Stimulated activated naive CD4-positive, alpha-beta T cell (primary cell): ENCODE results near the gene ASB7.

ENCODE experiments used
- DNase-seq, 6 experiments: peaks; one replicate each; lab custom pipeline; 2025; lab: John Stamatoyannopoulos, UW

Gene ASB7

DNA sequence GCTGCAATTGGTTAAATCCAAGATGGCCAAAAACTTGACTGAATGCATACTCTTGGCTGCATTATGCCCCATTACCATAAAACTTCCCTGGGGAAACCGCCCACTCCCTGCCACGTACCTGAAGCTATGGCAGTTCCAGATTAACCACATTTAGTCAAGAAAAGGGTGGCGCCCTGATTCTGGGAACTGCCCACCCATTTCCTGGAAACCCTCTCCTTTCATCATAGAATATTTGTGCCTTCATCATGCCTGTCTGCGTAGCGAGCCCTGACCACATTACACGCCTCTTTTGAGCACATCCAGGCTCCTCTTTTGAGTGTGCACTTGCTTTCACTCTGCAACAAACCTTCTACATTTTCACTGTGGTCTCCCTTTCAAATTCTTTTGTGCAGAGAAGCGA lies 5.6 kb upstream of the ASB7 start:
- peak; percentile 71 to 97 (median 92) for DNase-seq

GRCh38 chr15:100597862-100598261 lies 4.5 kb upstream of the ASB7 start:
- peak in 2 of 6 experiments; percentile 4 to 5 for DNase-seq

- DNase-seq, result no peak
Observed at GRCh38 chr15:100598655-100599054, 3.7 kb upstream of the ASB7 start.

DNA sequence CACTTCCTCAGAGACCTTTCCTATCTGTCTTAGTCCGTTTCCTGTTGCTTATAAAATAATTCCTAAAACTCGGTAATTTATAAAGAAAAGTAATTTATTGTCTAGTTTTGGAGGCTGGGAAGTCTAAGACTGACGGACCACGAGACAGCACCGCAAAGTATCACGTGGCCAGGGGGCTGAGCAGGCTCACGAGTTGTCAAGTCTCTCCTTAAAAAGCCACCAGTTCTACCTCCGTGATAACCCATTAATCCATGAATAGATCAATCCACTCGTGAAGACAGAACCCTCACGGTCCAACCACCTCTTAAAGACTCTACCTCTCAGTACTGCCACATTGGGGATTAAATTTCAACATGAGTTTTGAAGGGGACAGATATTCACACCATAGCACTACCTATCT lies 1.2 kb upstream of the ASB7 start:
- peak in 4 of 6 experiments; percentile 11 to 40 (median 22) for DNase-seq

DNA sequence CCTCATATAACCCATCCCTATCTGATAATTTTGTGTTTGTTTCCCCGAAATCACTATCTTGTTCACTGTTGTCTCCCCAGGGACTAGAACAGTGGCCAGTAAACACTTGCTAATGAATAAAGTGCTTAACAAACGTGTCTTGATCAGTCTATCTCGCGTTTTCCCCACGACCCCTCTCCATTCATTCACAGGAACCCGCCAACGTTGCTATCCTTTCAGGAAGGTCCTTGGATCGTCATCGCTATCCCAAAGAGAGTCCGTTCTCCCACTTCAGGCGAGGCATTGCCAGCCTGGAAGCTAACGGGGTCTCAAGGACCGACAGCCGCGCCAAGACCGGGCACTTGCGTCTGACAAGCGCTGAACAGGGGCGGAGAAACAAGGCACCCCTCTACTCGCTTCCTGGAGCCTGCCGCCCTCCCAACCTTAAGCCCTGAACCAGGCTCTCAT lies 749 bp upstream of the ASB7 start:
- no peak for DNase-seq

GRCh38 chr15:100602823-100603393 lies 519 bp downstream of the ASB7 start:
- peak in 3 of 6 experiments; percentile 34 to 54 (median 42) for DNase-seq

DNA sequence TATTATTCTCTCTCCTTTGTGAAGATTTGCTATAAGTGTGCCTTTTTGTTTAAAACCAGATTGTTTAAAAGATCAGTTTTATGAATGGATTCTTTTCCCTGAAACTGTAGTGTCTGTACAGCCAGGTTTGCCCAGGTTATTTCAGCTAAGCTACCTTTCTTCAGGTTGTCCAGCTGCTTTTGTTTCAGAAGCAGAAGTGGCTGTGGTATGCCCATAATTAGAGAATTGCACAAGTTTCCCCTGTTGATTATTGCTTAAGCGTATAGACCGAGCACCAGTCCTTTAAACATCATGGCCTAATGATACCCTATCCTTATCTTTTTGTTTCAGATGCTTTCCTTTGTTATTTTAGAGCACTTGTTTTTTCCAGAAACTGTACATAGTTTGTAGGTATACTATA lies 10.2 kb downstream of the ASB7 start:
- DNase-seq, result no peak

DNA sequence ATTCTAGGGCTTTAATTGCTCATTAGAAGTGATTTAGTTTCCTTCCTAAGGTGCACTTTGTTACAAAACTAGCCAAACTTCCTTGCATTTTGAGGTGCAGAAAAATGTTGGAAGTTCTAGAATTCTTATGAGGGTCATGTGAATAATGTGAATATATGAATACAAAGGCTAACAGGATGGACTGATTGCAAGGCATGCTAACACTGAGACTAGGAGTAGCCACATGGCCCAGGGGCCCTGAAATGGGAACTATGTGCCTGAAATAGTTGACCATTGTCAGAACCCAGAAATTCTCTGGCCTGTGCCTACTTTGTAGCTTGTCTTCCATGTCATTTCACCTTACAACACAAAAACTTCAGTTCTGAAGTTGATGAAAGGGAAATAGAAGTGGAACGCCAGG lies 10.8 kb downstream of the ASB7 start:
- no peak for DNase-seq

DNA sequence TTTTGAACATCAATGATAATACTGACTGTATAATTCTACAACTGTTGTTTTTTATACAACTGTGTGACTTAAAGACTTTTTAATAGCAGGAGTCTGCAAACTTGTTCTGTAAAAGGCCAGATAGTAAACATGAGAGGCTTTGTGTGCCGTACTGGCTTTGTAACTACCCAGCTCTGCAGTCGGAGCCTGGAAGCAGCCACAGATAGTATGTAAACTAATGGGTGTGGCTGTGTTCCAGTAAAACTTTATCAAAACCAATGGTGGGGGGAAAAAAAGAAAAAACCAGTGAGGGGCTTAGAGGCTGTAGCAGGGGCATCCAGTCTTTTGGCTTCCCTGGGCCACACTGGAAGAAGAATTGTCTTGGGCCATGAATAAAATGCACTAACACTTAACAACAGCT lies 11.9 kb downstream of the ASB7 start:
- DNase-seq, result no peak

DNA sequence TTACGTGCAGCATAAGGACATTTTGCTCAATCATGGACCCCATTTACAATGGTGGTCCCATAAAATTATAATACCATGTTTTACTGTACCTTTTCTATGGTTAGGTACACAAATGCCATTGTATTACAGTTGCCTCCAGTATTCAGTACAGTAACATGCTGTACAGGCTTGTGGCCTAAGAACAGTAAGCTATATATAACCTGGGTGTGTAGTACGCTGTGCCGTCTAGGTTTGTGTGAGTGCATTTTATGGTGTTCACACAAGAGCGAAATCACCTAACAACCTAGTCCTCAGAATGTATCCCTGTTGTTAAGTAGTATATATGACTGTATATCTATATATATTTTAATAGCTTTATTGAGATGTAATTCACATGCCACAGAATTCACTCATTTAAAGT lies 12.5 kb downstream of the ASB7 start:
- DNase-seq, result no peak

DNA sequence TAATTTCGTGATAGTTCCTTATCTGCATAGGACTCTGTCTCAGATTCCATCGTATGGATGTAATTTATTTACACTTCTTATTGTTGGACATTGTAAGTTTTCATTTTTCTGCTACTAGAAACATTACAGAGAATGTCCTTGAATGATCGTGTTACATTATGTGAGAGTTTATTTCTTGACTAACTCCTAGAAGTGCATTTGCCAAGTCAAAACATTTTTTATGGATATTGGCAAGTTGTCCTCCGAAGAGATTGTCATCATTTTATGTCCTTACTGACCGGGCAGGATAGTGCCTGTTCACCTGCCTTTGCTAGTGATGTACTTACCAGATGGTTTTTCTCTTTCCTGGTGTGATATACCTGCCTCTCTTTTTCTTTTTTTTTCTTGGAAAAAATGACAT lies 13.4 kb downstream of the ASB7 start:
- DNase-seq, result no peak

GRCh38 chr15:100616700-100617099 lies 14.3 kb downstream of the ASB7 start:
- no peak for DNase-seq

DNA sequence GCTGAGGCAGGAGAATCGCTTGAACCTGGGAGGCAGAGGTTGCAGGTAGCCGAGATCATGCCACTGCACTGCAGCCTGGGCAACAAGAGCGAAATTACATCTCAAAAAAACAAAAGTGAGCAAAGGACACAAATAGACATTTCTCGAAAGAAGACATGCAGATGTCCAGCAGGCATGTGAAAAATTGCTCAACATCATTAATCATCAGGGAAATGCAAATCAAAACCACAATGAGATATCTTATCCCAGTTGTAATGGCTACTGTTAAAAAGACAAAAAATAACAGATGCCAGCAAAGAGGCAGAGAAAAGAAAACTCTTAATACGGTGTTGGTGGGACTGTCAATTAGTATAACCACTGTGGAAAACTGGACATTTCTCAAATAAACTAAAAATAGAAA lies 20.9 kb downstream of the ASB7 start:
- no peak for DNase-seq

- peak; percentile 15 to 75 (median 46) for DNase-seq
Observed at GRCh38 chr15:100627789-100628395, 25.5 kb downstream of the ASB7 start.

- DNase-seq, result no peak
Observed at GRCh38 chr15:100628746-100629145, 26.4 kb downstream of the ASB7 start.

- DNase-seq, result no peak
Observed at GRCh38 chr15:100631831-100632230, 29.4 kb downstream of the ASB7 start.

- no peak for DNase-seq
Observed at GRCh38 chr15:100633763-100634075, 31.3 kb downstream of the ASB7 start.

- no peak for DNase-seq
Observed at GRCh38 chr15:100635406-100636071, 33.1 kb downstream of the ASB7 start.

GRCh38 chr15:100638177-100638730 lies 35.9 kb downstream of the ASB7 start:
- DNase-seq, result no peak

DNA sequence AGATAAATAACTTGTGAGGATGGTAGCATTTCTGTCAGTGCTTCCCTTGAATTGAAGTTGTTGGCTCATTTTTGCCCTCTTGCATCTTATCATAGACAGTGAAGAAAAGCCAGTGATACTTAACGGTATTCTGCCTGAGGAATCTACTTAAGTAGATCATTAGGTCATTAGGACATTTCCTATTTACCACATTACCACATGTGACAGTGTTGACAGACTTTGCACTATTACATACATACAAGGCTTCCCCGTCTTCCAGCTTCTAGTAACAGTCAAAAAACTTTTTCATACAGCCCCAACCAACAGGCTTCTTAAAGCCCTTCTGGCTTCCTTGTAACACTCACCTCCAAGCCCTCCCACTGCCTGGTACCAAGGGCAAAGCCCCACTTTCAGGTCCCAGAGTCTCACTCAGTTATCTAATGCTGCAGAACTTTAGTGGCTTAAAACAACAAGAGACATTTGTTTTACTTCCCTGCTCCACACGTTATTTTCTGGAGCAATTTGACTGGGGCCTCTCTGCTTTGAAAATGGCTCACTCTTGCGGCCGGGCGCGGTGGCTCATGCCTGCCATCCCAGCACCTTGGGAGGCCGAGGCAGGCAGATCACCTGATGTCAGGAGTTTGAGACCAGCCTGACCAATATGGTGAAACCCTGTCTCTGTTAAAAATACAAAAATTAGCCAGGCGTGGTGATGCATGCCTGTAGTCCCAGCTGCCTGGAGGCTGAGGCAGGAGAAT lies 40.0 kb downstream of the ASB7 start:
- DNase-seq, result no peak

- no peak for DNase-seq
Observed at GRCh38 chr15:100642950-100643338, 40.6 kb downstream of the ASB7 start.

GRCh38 chr15:100645671-100646070 lies 43.3 kb downstream of the ASB7 start:
- no peak for DNase-seq

DNA sequence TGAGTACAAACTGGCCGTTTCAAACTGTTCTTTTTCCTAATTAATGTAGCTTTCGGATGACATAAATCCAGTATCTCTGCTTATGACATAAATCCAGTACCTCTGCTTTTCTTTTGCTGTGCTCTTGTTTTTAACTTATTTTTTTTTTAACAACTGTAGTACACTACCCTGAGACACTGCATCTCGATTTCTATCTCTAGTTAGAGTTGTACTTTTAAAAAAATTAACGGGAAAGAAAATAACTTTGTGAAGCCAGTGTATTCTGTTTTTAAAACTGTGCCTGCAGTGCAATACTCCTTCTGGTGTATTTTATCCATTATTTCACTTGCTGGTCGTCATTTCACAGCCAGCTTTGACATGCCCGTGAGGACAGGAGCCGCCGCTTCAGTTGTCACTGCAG lies 46.6 kb downstream of the ASB7 start:
- no peak for DNase-seq
